WTC11 (cell line): Measurements from ENCODE around the gene HSF5. TPM values are rescaled to one million over a fixed set of nuclear protein-coding genes. Genes with fewer than 3 reads are reported as not detected.

ENCODE experiments used
- ATAC-seq: fragments of 200-7000 bp; cut with Tn5 transposase; 2 replicates; pipeline ENCODE4 v1.10.0; 2021; ENCODE audit warnings: mild to moderate bottlenecking, moderate library complexity
- CTCF ChIA-PET: fragments of 300-600 bp; sonication (Branson Sonifier 250); formaldehyde crosslinking; loops from one replicate; lab custom pipeline; 2021; ENCODE audit warnings: antibody characterized with exemption; lab: Charles Lee
- POLR2A ChIA-PET: fragments of 350-600 bp; sonication (Branson Sonifier 250); formaldehyde crosslinking; loops from one replicate; lab custom pipeline; 2021; ENCODE audit warnings: antibody characterized with exemption; lab: Charles Lee
- DNase-seq: peaks from one replicate; pipeline ENCODE4 v3.0.0; 2021; ENCODE audit warnings: low spot score
- H3K27ac Mint-ChIP-seq: 2 replicates; pipeline ENCODE4 v1.8.0; 2021; ENCODE audit warnings: mixed read lengths
- H3K27me3 Mint-ChIP-seq: 2 replicates; pipeline ENCODE4 v1.8.0; 2021; ENCODE audit warnings: low read depth, mild to moderate bottlenecking, moderate library complexity, mixed read lengths
- H3K36me3 Mint-ChIP-seq: 2 replicates; pipeline ENCODE4 v1.8.0; 2021; ENCODE audit warnings: mixed read lengths
- H3K4me1 Mint-ChIP-seq: 2 replicates; pipeline ENCODE4 v1.8.0; 2022; ENCODE audit warnings: mixed read lengths
- H3K4me3 Mint-ChIP-seq: 2 replicates; pipeline ENCODE4 v1.8.0; 2021; ENCODE audit warnings: mild to moderate bottlenecking, moderate library complexity, mixed read lengths
- H3K9me3 Mint-ChIP-seq: 2 replicates; pipeline ENCODE4 v1.8.0; 2021; ENCODE audit warnings: mixed read lengths
- FOXJ3 ChIP-seq: sonication (generic); formaldehyde crosslinking; IDR thresholded peaks from 2 replicates; pipeline ENCODE4 v1.9.0; 2021; ENCODE audit warnings: missing genetic modification reagents, mild to moderate bottlenecking, borderline replicate concordance
- FOXP1 ChIP-seq: sonication (generic); formaldehyde crosslinking; IDR thresholded peaks from 2 replicates; pipeline ENCODE4 v1.8.0; 2022; ENCODE audit warnings: missing genetic modification reagents, mild to moderate bottlenecking, moderate library complexity, borderline replicate concordance
- FOXP4 ChIP-seq: sonication (generic); formaldehyde crosslinking; IDR thresholded peaks from 2 replicates; pipeline ENCODE4 v1.8.0; 2022; ENCODE audit warnings: mild to moderate bottlenecking, missing genetic modification reagents
- MYBL2 ChIP-seq: sonication (generic); formaldehyde crosslinking; IDR thresholded peaks from 2 replicates; pipeline ENCODE4 v1.8.1; 2023; ENCODE audit warnings: mild to moderate bottlenecking, moderate library complexity, missing genetic modification reagents
- NR3C1 ChIP-seq: sonication (generic); formaldehyde crosslinking; conservative IDR thresholded peaks from 2 replicates; pipeline ENCODE4 v1.8.1; 2023; ENCODE audit warnings: low read depth, mild to moderate bottlenecking, missing genetic modification reagents
- OVOL2 ChIP-seq: fragments of 250-450 bp; sonication (Bioruptor Pico); IDR thresholded peaks from 2 replicates; pipeline ENCODE4 v1.9.0; 2021; ENCODE audit warnings: mild to moderate bottlenecking, borderline replicate concordance
- PREB ChIP-seq: sonication (generic); formaldehyde crosslinking; IDR thresholded peaks from 2 replicates; pipeline ENCODE4 v1.8.1; 2022; ENCODE audit warnings: mild to moderate bottlenecking, missing genetic modification reagents, moderate library complexity, borderline replicate concordance
- RELA ChIP-seq: sonication (generic); formaldehyde crosslinking; IDR thresholded peaks from 2 replicates; pipeline ENCODE4 v1.8.1; 2022; ENCODE audit warnings: missing genetic modification reagents, mild to moderate bottlenecking, borderline replicate concordance
- SMAD3 ChIP-seq: sonication (generic); formaldehyde crosslinking; IDR thresholded peaks from 2 replicates; pipeline ENCODE4 v1.8.0; 2022; ENCODE audit warnings: missing genetic modification reagents, mild to moderate bottlenecking, borderline replicate concordance
- SMAD4 ChIP-seq: sonication (generic); formaldehyde crosslinking; IDR thresholded peaks from 2 replicates; pipeline ENCODE4 v1.8.0; 2022; ENCODE audit warnings: mild to moderate bottlenecking, missing genetic modification reagents
- USF1 ChIP-seq: sonication (generic); formaldehyde crosslinking; IDR thresholded peaks from 2 replicates; pipeline ENCODE4 v1.8.0; 2022; ENCODE audit warnings: mild to moderate bottlenecking, missing genetic modification reagents
- ZBTB43 ChIP-seq: sonication (generic); formaldehyde crosslinking; IDR thresholded peaks from 2 replicates; pipeline ENCODE4 v1.8.1; 2023; ENCODE audit warnings: mild to moderate bottlenecking, missing genetic modification reagents
- ZNF138 ChIP-seq: sonication (generic); formaldehyde crosslinking; conservative IDR thresholded peaks from 2 replicates; pipeline ENCODE4 v1.8.1; 2022; ENCODE audit warnings: mild to moderate bottlenecking, moderate library complexity, missing genetic modification reagents
- ZNF232 ChIP-seq: sonication (generic); formaldehyde crosslinking; IDR thresholded peaks from 2 replicates; pipeline ENCODE4 v1.8.0; 2022; ENCODE audit warnings: mild to moderate bottlenecking, missing genetic modification reagents
- ZNF532 ChIP-seq: fragments of 250-450 bp; sonication (Bioruptor Pico); IDR thresholded peaks from 2 replicates; pipeline ENCODE4 v1.9.0; 2021; ENCODE audit warnings: mild to moderate bottlenecking, borderline replicate concordance
- total RNA-seq: library from RNA; stranded (reverse); gene quantifications from 3 replicates; pipeline ENCODE4 v1.2.3, GENCODE V29; 2021
- TF ChIP-seq, protein P1 (sequence below): sonication (generic); formaldehyde crosslinking; IDR thresholded peaks from 2 replicates; pipeline ENCODE4 v1.8.1; 2023; ENCODE audit warnings: mild to moderate bottlenecking, moderate library complexity, missing genetic modification reagents
- TF ChIP-seq, protein P2 (sequence below): sonication (generic); formaldehyde crosslinking; IDR thresholded peaks from 2 replicates; pipeline ENCODE4 v1.8.1; 2023; ENCODE audit warnings: mild to moderate bottlenecking, missing genetic modification reagents, moderate library complexity
- TF ChIP-seq, protein P3 (sequence below): sonication (generic); formaldehyde crosslinking; IDR thresholded peaks from 2 replicates; pipeline ENCODE4 v1.8.1; 2022; ENCODE audit warnings: missing genetic modification reagents, borderline replicate concordance

Gene HSF5
- total RNA-seq, 1 experiment from 2014 or later = 0.09 TPM

GRCh38 chr17:58413684-58414083 lies 74.5 kb downstream of the HSF5 start:
- Mint-ChIP-seq H3K36me3 (no peaks in the 10 kb centered on the region), H3K4me1 (peaks cover 26% of the 10 kb centered on the region), H3K27ac (no peak overlapping the region), H3K9me3 (no peaks in the 10 kb centered on the region), H3K27me3 (no peaks in the 10 kb centered on the region), H3K4me3 (no peak overlapping the region)
- ATAC-seq (no peak), DNase-seq (no peak)
- POLR2A ChIA-PET = interaction anchor here (1.0 kb wide), 1 partner anchor 62 kb away, joined by 3 read pairs; the partner anchor contains the start of gene SUPT4H1
- CTCF ChIA-PET = interaction anchor here (0.9 kb wide), 1 partner anchor 96 kb away, joined by 3 read pairs; no protein-coding TSS in a partner anchor
- TF ChIP-seq ZNF232 (CRISPR knock-in tag) (no peak), USF1 (CRISPR knock-in tag) (no peak), FOXP4 (no peak), RELA (CRISPR knock-in tag) (no peak), NR3C1 (CRISPR knock-in tag) (no peak), SMAD3 (CRISPR knock-in tag) (no peak), FOXJ3 (CRISPR knock-in tag) (no peak), PREB (CRISPR knock-in tag) (no peak), MYBL2 (CRISPR knock-in tag) (no peak), ZNF532 (CRISPR knock-in tag) (no peak), ZBTB43 (CRISPR knock-in tag) (no peak), FOXP1 (CRISPR knock-in tag) (no peak), ZNF138 (CRISPR knock-in tag) (no peak), OVOL2 (CRISPR knock-in tag) (no peak), SMAD4 (no peak)
- TF ChIP-seq, protein P1, sequence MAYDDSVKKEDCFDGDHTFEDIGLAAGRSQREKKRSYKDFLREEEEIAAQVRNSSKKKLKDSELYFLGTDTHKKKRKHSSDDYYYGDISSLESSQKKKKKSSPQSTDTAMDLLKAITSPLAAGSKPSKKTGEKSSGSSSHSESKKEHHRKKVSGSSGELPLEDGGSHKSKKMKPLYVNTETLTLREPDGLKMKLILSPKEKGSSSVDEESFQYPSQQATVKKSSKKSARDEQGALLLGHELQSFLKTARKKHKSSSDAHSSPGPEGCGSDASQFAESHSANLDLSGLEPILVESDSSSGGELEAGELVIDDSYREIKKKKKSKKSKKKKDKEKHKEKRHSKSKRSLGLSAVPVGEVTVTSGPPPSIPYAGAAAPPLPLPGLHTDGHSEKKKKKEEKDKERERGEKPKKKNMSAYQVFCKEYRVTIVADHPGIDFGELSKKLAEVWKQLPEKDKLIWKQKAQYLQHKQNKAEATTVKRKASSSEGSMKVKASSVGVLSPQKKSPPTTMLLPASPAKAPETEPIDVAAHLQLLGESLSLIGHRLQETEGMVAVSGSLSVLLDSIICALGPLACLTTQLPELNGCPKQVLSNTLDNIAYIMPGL = no peak
- TF ChIP-seq, protein P2, sequence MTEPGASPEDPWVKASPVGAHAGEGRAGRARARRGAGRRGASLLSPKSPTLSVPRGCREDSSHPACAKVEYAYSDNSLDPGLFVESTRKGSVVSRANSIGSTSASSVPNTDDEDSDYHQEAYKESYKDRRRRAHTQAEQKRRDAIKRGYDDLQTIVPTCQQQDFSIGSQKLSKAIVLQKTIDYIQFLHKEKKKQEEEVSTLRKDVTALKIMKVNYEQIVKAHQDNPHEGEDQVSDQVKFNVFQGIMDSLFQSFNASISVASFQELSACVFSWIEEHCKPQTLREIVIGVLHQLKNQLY = no peak
- TF ChIP-seq, protein P3, sequence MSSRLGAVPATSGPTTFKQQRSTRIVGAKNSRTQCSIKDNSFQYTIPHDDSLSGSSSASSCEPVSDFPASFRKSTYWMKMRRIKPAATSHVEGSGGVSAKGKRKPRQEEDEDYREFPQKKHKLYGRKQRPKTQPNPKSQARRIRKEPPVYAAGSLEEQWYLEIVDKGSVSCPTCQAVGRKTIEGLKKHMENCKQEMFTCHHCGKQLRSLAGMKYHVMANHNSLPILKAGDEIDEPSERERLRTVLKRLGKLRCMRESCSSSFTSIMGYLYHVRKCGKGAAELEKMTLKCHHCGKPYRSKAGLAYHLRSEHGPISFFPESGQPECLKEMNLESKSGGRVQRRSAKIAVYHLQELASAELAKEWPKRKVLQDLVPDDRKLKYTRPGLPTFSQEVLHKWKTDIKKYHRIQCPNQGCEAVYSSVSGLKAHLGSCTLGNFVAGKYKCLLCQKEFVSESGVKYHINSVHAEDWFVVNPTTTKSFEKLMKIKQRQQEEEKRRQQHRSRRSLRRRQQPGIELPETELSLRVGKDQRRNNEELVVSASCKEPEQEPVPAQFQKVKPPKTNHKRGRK (CRISPR knock-in tag) = no peak
